ENCODE results near the gene DOCK4. TPM values are rescaled to one million over a fixed set of nuclear protein-coding genes. Genes with fewer than 3 reads are reported as not detected.

Gene DOCK4
- total RNA-seq, 1 donor from 2014 or later: 44.1 TPM

GRCh38 chr7:111887734-111888133, 318.5 kb downstream of the DOCK4 start:
- Mint-ChIP-seq H3K36me3 (ENCODE audit: unreplicated experiment) (peaks cover 10% of the 10 kb centered on the region), H3K27me3 (ENCODE audit: unreplicated experiment) (no peaks in the 10 kb centered on the region), H3K27ac (ENCODE audit: unreplicated experiment) (no peak overlapping the region), H3K4me3 (ENCODE audit: unreplicated experiment) (no peak overlapping the region), H3K4me1 (ENCODE audit: unreplicated experiment) (no peaks in the 10 kb centered on the region), H3K9me3 (ENCODE audit: unreplicated experiment) (no peaks in the 10 kb centered on the region)
- TF ChIP-seq, protein P1, sequence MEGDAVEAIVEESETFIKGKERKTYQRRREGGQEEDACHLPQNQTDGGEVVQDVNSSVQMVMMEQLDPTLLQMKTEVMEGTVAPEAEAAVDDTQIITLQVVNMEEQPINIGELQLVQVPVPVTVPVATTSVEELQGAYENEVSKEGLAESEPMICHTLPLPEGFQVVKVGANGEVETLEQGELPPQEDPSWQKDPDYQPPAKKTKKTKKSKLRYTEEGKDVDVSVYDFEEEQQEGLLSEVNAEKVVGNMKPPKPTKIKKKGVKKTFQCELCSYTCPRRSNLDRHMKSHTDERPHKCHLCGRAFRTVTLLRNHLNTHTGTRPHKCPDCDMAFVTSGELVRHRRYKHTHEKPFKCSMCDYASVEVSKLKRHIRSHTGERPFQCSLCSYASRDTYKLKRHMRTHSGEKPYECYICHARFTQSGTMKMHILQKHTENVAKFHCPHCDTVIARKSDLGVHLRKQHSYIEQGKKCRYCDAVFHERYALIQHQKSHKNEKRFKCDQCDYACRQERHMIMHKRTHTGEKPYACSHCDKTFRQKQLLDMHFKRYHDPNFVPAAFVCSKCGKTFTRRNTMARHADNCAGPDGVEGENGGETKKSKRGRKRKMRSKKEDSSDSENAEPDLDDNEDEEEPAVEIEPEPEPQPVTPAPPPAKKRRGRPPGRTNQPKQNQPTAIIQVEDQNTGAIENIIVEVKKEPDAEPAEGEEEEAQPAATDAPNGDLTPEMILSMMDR (IDR thresholded peaks at IDR 0.05): no peak
- no peak for DNase-seq (ENCODE audit: extremely low spot score, unreplicated experiment)

DNA sequence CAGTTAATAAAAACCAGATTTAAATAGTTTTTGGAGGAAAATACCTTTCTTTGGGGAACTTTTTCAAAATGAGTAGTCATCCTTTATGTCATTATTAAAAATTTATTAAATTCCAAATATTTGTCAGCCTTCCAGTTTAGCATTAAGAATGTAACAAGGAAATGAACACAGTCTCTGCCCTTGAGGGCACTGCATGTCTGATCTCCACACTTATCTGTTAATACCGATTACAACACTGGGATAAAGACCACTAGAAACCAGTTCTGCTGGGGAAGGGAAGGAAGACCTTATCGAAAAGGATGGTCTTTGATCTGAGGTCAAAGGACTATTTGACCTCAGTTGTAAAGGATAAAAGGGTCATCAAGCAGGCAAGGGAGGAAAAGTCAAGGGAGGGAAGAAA, 320.0 kb downstream of the DOCK4 start:
- Mint-ChIP-seq H3K4me3 (ENCODE audit: unreplicated experiment) (no peak overlapping the region), H3K9me3 (ENCODE audit: unreplicated experiment) (peaks cover 5% of the 10 kb centered on the region), H3K27me3 (ENCODE audit: unreplicated experiment) (no peaks in the 10 kb centered on the region), H3K4me1 (ENCODE audit: unreplicated experiment) (no peaks in the 10 kb centered on the region), H3K36me3 (ENCODE audit: unreplicated experiment) (peaks cover 16% of the 10 kb centered on the region), H3K27ac (ENCODE audit: unreplicated experiment) (no peak overlapping the region)
- DNase-seq (ENCODE audit: extremely low spot score, unreplicated experiment): no peak
- TF ChIP-seq, protein P1 (IDR thresholded peaks at IDR 0.05): no peak

GRCh38 chr7:111883241-111883640, 323.0 kb downstream of the DOCK4 start:
- Mint-ChIP-seq H3K27ac (ENCODE audit: unreplicated experiment) (no peak overlapping the region), H3K27me3 (ENCODE audit: unreplicated experiment) (no peaks in the 10 kb centered on the region), H3K36me3 (ENCODE audit: unreplicated experiment) (peaks cover 28% of the 10 kb centered on the region), H3K9me3 (ENCODE audit: unreplicated experiment) (peaks cover 22% of the 10 kb centered on the region), H3K4me1 (ENCODE audit: unreplicated experiment) (no peaks in the 10 kb centered on the region), H3K4me3 (ENCODE audit: unreplicated experiment) (no peak overlapping the region)
- no peak for DNase-seq (ENCODE audit: extremely low spot score, unreplicated experiment)
- TF ChIP-seq, protein P1 (IDR thresholded peaks at IDR 0.05): no peak

DNA sequence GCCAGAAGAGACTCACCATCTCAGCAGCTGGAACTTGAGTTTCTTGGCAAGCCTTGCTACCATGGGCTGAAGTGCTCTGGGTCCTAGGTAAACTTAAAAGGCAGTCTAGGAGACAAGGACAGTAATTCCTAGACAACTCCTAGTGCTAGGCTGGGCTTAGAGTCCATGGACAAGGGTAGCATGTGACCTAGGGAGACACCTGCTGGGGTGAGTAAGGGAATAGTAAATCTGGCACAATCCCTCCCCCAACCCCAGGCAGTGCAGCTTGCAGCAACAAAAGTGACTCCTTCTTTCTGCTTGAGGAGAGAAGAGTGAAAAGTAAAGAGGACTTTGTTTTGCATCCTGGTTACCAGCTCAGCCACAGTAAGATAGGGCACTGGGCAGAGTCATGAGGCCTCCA, 327.4 kb downstream of the DOCK4 start:
- no peak overlapping the region for H3K4me3 Mint-ChIP-seq (ENCODE audit: unreplicated experiment)
- peaks cover 38% of the 10 kb centered on the region for H3K36me3 Mint-ChIP-seq (ENCODE audit: unreplicated experiment)
- no peak overlapping the region for H3K27ac Mint-ChIP-seq (ENCODE audit: unreplicated experiment)
- TF ChIP-seq, protein P1 (IDR thresholded peaks at IDR 0.05): no peak
- no peaks in the 10 kb centered on the region for H3K27me3 Mint-ChIP-seq (ENCODE audit: unreplicated experiment)
- DNase-seq (ENCODE audit: extremely low spot score, unreplicated experiment): no peak
- peaks cover 22% of the 10 kb centered on the region for H3K9me3 Mint-ChIP-seq (ENCODE audit: unreplicated experiment)
- H3K4me1 Mint-ChIP-seq (ENCODE audit: unreplicated experiment): peaks cover 4% of the 10 kb centered on the region

DNA sequence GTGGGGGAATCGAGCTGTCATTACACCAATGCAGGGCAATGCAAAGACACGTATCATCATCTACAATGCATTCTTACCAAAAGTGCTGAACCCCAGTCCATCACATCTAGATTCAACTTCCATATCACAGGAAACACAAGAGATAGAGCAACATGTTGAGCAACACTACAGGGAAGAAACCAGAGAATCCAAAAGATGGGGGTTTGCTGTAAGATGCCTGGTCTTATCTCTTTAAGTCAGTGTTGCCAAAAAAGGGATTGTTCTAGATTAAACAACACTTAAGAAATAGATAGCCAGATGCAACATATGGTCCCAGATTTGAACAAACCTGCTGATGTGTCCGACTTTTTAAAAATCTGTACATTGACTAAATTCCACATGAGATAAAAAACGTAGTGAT, 328.3 kb downstream of the DOCK4 start:
- no peak overlapping the region for H3K4me3 Mint-ChIP-seq (ENCODE audit: unreplicated experiment)
- peaks cover 38% of the 10 kb centered on the region for H3K36me3 Mint-ChIP-seq (ENCODE audit: unreplicated experiment)
- no peak for DNase-seq (ENCODE audit: extremely low spot score, unreplicated experiment)
- TF ChIP-seq, protein P1 (IDR thresholded peaks at IDR 0.05): no peak
- peaks cover 22% of the 10 kb centered on the region for H3K9me3 Mint-ChIP-seq (ENCODE audit: unreplicated experiment)
- no peak overlapping the region for H3K27ac Mint-ChIP-seq (ENCODE audit: unreplicated experiment)
- H3K4me1 Mint-ChIP-seq (ENCODE audit: unreplicated experiment): peaks cover 11% of the 10 kb centered on the region
- H3K27me3 Mint-ChIP-seq (ENCODE audit: unreplicated experiment): no peaks in the 10 kb centered on the region

All from osteocyte (in vitro differentiated cells).